Tibial artery (tissue), 4 donors: ENCODE measurements around the gene MALAT1.

ENCODE experiments used
- DNase-seq, 2 donors: peaks; one replicate each; pipeline ENCODE4 v3.0.0-alpha.2; 2019
- H3K27ac ChIP-seq, 2 donors: fragments of 200-600 bp; sonication (generic) in 1 of 2; 1 replicate in 1 of 2; 2 replicates in 1 of 2; pipeline ENCODE4 v1.5.1; 2018 to 2019; ENCODE audit warnings: mild to moderate bottlenecking in 1 of 2
- H3K27me3 ChIP-seq, 2 donors: fragments of 200-600 bp; sonication (generic) in 1 of 2; one replicate each; pipeline versions ENCODE4 v1.5.1 to v1.6.0; 2016 to 2019
- H3K36me3 ChIP-seq, 3 donors: fragments of 200-600 bp; sonication (generic) in 2 of 3; one replicate each; pipeline ENCODE4 v1.5.1; 2016 to 2019; ENCODE audit warnings: mild to moderate bottlenecking in 2 of 3
- H3K4me1 ChIP-seq, 4 donors: fragments of 200-600 bp; sonication (generic) in 2 of 4; 1 replicate in 3 of 4; 2 replicates in 1 of 4; pipeline ENCODE4 v1.5.1; 2016 to 2019
- H3K4me3 ChIP-seq, 2 donors: fragments of 200-600 bp; sonication (generic) in 1 of 2; 1 replicate in 1 of 2; 2 replicates in 1 of 2; pipeline ENCODE4 v1.5.1; 2018 to 2019; ENCODE audit warnings: mild to moderate bottlenecking in 2 of 2
- H3K9me3 ChIP-seq, 3 donors: fragments of 200-600 bp; sonication (generic) in 1 of 3; one replicate each; pipeline ENCODE4 v1.5.1; 2016 to 2019
- CTCF ChIP-seq, 2 experiments: fragments of 200-600 bp in 1 of 2; fragments of 450-650 bp in 1 of 2; IDR thresholded peaks; one replicate each; pipeline ENCODE4 v1.5.1; 2017 to 2019; ENCODE audit warnings: antibody characterized with exemption in 2 of 2, mild to moderate bottlenecking in 1 of 2, moderate library complexity in 1 of 2
- intact Hi-C: fragments of 100-400 bp; cut with DNase I; formaldehyde crosslinking; loops from one replicate; pipeline ENCODE4 v1.15.0; 2023; ENCODE audit warnings: low total_unique reads

The MALAT1 gene

GRCh38 chr11:65535102-65535501 is 36.3 kb downstream of the MALAT1 start:
- TF ChIP-seq CTCF (IDR thresholded peaks at IDR 0.05): no peak
- Histone ChIP-seq H3K36me3 (peaks cover 52 to 96% (median 77%) of the 10 kb centered on the region in 3 donors), H3K27me3 (no peaks in the 10 kb centered on the region), H3K4me3 (no peak overlapping the region), H3K4me1 (peaks cover 0 to 14% (median 10%) of the 10 kb centered on the region in 4 donors), H3K27ac (no peak overlapping the region), H3K9me3 (no peaks in the 10 kb centered on the region)
- intact Hi-C loops: no loop called here
- no peak for DNase-seq

GRCh38 chr11:65536412-65537295 is 37.8 kb downstream of the MALAT1 start:
- Histone ChIP-seq H3K4me1 (peaks cover 0 to 28% (median 21%) of the 10 kb centered on the region in 4 donors), H3K27me3 (no peaks in the 10 kb centered on the region), H3K27ac (peak overlapping the region in 1 of 2 donors; percentile 22), H3K36me3 (peaks cover 40 to 80% (median 61%) of the 10 kb centered on the region in 3 donors), H3K9me3 (no peaks in the 10 kb centered on the region), H3K4me3 (no peak overlapping the region)
- DNase-seq: no peak
- intact Hi-C loops: no loop called here
- no peak for TF ChIP-seq CTCF (IDR thresholded peaks at IDR 0.05)

GRCh38 chr11:65537296-65537597 is 38.4 kb downstream of the MALAT1 start:
- Histone ChIP-seq H3K27me3 (no peaks in the 10 kb centered on the region), H3K4me3 (no peak overlapping the region), H3K9me3 (no peaks in the 10 kb centered on the region), H3K4me1 (peaks cover 0 to 31% (median 23%) of the 10 kb centered on the region in 4 donors), H3K27ac (peak overlapping the region in 1 of 2 donors; percentile 22), H3K36me3 (peaks cover 34 to 75% (median 55%) of the 10 kb centered on the region in 3 donors)
- TF ChIP-seq CTCF (IDR thresholded peaks at IDR 0.05): no peak
- intact Hi-C loops: no loop called here
- no peak for DNase-seq

- Histone ChIP-seq H3K4me1 (peaks cover 0 to 31% (median 23%) of the 10 kb centered on the region in 4 donors), H3K4me3 (no peak overlapping the region), H3K27ac (peak overlapping the region; percentile 13 to 22), H3K9me3 (no peaks in the 10 kb centered on the region), H3K27me3 (no peaks in the 10 kb centered on the region), H3K36me3 (peaks cover 29 to 72% (median 50%) of the 10 kb centered on the region in 3 donors)
- TF ChIP-seq CTCF (IDR thresholded peaks at IDR 0.05): no peak
- intact Hi-C loops: no loop called here
- no peak for DNase-seq
These were observed 38.9 kb downstream of the MALAT1 start for GRCh38 chr11:65537620-65538231.

- intact Hi-C loops: no loop called here
- peaks cover 23 to 72% (median 44%) of the 10 kb centered on the region in 3 donors for H3K36me3 ChIP-seq
- H3K27ac ChIP-seq: peak overlapping the region; percentile 13 to 22
- no peaks in the 10 kb centered on the region for H3K9me3 ChIP-seq
- H3K27me3 ChIP-seq: no peaks in the 10 kb centered on the region
- peaks cover 0 to 31% (median 23%) of the 10 kb centered on the region in 4 donors for H3K4me1 ChIP-seq
- no peak for TF ChIP-seq CTCF (IDR thresholded peaks at IDR 0.05)
- no peak overlapping the region for H3K4me3 ChIP-seq
- no peak for DNase-seq
These were observed 39.5 kb downstream of the MALAT1 start for GRCh38 chr11:65538232-65538914.
